Suppressor macrophage (primary cell): ENCODE results near the gene DDIAS.
"Not testable (repeated sequence)": the region's sequence is repeated elsewhere in the genome, so short reads cannot be mapped to it uniquely, and the experiment has no call there.

Experiments
- DNase-seq, 4 experiments: peaks; one replicate each; pipeline ENCODE4 v3.0.0-alpha.2; 2020 to 2022
- total RNA-seq, 17 experiments: gene quantifications; one replicate each; lab custom pipeline; 2026; ENCODE audit warnings: mixed read lengths in 6 of 17, inconsistent platforms in 3 of 17; lab: John Stamatoyannopoulos, UW

The DDIAS gene, protein sequence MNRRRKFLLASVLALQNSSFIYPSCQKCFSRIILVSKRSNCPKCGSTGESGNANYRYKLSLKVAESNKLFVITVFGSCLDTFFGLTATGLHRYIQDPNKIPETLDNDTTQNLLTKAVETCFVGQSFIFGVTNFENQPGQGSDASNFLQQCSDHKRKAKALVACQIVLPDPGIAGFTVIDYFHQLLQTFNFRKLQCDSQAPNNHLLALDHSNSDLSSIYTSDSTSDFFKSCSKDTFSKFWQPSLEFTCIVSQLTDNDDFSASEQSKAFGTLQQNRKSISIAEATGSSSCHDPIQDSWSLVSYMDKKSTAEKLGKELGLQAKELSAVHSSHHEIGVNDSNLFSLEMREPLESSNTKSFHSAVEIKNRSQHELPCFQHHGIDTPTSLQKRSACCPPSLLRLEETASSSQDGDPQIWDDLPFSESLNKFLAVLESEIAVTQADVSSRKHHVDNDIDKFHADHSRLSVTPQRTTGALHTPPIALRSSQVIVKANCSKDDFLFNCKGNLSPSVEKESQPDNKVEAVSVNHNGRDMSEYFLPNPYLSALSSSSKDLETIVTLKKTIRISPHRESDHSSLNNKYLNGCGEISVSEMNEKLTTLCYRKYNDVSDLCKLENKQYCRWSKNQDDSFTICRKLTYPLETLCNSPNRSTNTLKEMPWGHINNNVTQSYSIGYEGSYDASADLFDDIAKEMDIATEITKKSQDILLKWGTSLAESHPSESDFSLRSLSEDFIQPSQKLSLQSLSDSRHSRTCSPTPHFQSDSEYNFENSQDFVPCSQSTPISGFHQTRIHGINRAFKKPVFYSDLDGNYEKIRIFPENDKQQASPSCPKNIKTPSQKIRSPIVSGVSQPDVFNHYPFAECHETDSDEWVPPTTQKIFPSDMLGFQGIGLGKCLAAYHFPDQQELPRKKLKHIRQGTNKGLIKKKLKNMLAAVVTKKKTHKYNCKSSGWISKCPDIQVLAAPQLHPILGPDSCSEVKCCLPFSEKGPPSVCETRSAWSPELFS
- total RNA-seq: 1.3 to 20.7 (median 7.5) reads per million in 17 experiments

GRCh38 chr11:82901165-82901921, at the start of gene DDIAS:
Gene DDIAS (plus strand): TSS chr11:82901736. CDS start chr11:82914739, 13,003 bp downstream.
- peak; percentile 93 to 98 (median 97) for DNase-seq

GRCh38 chr11:82854242-82854641, 47.3 kb upstream of the DDIAS start:
- DNase-seq: no peak

DNA sequence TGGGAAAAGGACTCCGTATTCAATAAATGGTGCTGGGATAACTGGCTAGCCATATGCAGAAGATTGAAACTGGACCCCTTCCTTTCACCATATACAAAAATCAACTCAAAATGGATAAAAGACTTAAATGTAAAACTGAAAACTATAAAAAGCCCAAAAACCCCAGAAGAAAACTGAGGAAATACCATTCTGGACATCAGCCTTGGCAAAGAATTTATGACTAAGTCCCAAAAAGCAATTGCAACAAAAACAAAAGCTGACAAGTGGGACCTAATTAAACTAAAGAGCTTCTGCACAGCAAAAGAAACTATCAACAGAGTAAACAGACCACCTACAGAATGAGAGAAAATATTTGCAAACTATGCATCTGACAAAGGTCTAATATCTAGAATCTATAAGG, 46.6 kb upstream of the DDIAS start:
- DNase-seq: not testable (repeated sequence)

- no peak for DNase-seq
Observed at GRCh38 chr11:82855616-82856015, 45.9 kb upstream of the DDIAS start.

DNA sequence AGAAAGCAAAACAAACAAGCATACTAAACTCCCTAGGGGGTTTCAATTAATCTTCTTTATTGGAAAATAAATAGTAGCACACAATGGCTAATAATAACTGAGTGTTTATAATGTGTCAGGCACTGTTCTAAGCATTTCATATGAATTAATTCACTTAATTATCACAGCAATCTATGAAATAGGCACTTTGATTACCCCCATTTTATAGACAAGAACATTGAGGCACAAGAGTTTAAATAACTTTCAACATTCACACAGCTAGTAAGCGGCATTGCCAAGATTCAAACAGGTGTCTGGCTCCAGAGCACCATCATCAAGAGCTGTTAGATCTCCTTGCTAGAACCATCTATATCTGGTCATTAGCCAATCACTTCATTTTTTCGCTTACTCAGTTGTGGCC, 44.4 kb upstream of the DDIAS start:
- DNase-seq: no peak

DNA sequence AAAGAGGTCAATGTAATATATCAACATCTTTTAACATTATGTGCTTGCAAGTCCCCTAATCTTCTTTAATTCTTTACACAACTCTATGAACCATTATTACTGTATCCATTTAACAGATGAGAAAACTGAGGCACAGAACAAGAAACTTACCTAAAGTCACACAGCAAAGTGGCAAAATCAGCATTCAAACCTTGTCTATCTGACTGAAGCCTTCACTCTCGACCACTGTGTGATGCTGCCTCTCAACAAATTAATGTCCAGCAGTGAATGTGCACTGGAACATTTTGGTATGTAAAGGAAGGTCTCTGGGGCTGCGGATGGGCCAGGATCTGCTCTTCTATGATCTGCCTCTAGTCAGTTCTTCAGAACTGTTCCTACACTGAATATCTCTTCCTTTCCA, 43.4 kb upstream of the DDIAS start:
- DNase-seq: no peak

DNA sequence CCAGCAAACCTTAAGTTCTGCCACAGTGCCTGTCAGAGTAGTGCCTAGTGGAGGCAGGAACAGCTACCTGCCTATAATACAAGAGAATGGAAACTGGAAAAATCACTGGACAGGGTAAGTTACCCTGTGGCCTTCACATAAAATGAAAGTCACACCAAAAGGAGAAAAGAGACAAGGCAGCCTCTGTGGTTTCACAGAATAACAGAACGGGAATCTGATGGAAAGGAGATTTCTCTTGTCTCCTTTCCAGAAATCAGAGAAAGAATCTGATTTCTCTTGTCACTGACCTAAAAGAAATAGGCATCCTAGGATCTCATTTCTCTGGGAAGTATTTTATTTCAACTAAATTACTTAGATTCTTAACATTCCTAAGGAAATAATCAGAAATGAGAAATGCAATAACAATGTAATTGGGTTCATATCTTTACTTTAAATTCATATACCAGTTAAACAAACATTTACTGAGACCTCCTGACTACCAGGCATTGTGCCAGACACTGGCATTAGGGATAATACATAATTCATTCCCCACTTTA, 42.9 kb upstream of the DDIAS start:
- no peak for DNase-seq

DNA sequence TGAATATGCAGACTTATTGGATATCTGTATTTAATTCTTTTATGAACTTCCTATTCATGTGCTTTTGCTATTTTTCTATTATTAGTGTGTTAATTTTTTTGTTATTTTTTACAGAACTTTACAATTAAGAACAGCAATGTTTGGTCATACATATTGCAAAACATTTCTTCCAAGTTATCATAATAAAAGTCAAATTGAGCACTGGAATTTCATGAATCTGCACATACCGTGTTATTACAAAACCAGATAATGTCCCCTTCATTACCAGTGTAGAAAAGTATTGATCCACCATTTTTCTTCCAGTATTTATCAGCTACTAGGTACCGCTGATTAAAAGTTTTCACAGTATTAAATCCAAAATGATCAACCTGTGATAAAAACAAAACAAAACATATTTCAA, 41.8 kb upstream of the DDIAS start:
- no peak for DNase-seq

DNA sequence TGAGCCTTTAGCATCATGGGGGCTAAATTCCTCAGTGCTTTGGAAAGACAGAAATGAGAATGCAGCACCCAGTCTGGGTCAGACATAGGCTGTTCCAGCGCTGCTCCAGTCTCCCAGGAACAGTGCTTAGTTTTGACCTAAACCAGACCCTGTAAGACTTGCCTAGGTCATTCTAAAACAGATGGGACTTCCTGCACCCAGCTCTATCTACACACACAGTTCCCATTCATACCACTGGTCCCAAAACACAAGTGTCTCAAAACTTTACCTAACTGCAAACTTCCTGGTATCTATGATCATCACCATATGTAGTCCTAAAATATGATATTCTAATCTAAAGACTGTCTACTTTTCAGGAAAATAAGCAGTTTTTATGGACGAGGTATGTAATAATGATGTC, 39.2 kb upstream of the DDIAS start:
- DNase-seq: no peak

- no peak for DNase-seq
Observed at GRCh38 chr11:82863209-82863608, 38.3 kb upstream of the DDIAS start.

DNA sequence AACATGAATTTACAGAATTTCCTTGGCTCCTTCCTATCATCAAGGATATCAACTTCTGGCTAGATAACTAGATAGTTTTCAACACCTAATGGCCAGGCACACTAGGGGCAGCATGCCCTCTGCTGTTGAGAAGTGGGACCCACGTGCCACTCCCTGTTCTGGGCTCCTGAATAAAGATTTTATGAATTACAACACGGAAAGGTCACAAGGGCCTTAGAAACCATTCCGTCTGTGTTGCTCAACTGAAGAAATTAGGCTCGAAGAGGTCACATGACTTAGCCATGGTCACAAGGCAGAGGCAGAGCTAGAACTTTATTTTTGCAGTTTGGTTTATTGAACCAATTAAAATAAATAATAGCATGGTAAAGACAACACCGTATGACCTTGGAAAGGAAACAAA, 37.3 kb upstream of the DDIAS start:
- DNase-seq: peak; percentile 84 to 94 (median 91)

GRCh38 chr11:82865841-82866240, 35.7 kb upstream of the DDIAS start:
- no peak for DNase-seq

DNA sequence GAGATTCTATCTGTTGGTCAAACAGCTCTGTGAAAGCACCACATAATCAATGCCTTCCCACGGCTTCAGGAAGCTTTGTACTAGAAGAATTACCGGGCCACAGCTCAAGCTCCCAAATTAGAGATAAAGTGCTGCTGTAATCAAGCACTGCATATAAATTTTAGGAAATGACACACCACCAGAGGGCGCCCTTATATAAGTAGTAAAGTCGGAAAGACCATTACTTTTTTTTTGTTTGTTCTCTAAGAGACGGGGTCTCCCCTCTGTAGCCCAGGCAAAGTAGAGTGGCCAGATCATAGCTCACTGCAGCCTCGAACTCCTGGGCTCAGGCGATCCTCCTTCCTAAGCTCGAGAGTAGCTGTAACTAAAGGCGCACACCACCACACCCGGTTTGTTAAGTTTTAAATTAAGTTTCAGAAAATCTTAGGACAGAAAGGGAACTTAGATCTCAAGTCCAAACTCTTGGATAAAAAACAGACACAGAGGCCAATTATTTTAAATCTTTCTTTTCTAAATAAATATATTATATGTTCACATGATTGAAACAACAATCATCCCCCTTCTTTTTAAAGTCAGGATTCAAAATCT, 33.9 kb upstream of the DDIAS start:
- DNase-seq: peak; percentile 83 to 95 (median 90)

DNA sequence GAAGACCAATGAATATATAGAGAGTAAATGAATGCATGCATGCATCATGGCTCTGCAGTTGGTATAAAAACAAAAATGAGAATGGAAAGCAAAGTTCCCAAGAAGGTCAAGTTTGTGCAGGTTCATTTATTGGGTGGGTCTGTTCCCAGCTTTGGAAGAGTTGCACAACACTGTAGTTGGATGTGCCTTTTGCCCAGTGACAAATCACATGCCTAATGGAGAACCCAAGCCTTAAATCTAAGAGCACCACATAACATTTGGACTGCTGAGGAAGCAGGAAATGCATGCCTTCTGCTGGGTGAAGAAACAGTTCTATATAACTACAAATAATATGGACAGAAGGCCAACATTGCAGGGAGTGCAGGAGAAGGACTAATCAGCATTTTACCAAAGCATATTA, 31.9 kb upstream of the DDIAS start:
- peak; percentile 26 to 78 (median 63) for DNase-seq

DNA sequence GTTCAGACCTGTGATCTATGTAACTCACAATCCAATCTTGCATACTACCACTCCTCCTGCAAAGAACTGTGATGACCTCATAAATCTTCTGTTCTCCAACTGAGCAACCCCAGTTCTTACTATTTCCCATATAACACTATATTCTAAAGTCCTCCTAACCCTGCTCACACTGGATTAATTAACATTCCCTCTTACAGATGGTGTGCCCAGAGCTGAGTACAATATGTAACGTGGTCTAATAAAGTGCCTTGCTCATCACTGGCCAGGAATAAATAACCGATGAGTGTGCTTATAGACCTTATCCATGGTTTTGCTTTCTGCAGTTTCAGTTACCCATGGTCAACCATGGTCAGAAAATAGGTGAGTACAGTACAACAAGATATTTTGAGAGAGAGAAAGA, 29.9 kb upstream of the DDIAS start:
- no peak for DNase-seq

- DNase-seq: no peak
Observed at GRCh38 chr11:82872377-82873150, 29.0 kb upstream of the DDIAS start.

- no peak for DNase-seq
Observed at GRCh38 chr11:82873919-82874333, 27.6 kb upstream of the DDIAS start.

DNA sequence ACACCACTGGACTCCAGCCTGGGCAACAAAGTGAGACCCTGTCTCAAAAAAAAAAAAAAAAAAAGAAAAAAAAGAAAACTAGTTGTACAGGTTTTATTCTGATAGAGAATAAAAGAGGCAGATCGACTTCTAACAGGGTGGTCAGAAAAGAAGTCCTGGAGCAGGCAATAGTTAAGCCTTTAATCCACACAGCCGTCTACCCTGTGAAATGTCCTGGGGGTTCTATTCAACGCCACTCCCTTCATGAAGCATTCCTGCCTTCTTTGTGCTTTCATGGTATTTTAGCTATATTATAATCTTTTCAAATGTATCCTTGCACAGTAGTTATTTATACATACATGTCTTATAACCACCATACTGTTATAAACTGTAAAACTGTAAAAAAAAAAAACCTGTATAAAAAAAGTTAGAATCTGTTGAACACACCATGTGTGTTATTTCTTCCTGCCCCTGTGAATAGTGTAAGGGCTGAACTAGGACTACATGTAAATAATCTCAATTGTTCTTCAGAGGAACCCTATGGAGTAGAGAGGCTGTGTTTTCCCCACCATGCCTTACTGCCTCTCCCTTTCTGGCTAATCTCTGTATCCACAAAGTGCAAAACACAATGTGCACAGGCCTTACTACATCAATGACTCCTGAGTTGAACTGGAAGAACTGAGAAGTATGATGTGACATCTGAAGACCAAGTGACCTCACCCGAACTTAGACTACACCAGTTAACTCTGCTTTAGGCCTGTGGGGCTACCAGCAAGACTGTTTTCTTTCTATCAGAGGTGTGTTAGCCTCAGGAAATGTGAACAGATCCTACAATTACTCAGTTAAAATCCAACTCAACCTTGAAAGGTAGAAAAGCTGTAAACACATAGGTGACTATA, 26.7 kb upstream of the DDIAS start:
- no peak for DNase-seq

DNA sequence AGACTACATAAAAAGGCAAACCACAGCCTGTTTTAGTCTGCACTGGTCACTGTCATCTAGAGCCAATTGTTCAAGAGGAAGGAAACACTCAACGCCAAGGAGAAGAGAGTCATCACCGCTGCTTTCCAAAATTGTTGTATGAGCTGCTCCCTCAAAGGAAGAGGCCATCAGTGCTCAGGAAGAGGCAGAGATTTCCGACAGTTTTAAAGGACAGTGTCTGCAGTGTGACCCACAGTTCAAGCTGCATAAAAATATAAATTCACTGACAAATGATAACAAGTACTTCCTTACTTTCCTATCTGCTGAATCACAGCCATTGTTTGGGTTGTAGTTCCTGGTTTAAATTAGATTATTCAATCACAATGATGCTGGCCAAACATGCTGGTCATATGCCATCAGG, 17.7 kb upstream of the DDIAS start:
- peak; percentile 35 to 59 (median 45) for DNase-seq
